Measurements from ENCODE around the gene DOCK3.
"Not testable (repeated sequence)": the region's sequence is repeated elsewhere in the genome, so short reads cannot be mapped to it uniquely, and the experiment has no call there.

DOCK3 gene

GRCh38 chr3:51361746-51362145, 687.0 kb downstream of the DOCK3 start:
- Histone ChIP-seq H4K20me1 (ENCODE audit: insufficient read depth, low read length) (no peaks in the 10 kb centered on the region), H3K4me2 (ENCODE audit: low read length) (no peak overlapping the region), H2AFZ (ENCODE audit: low read depth, low read length) (no peak overlapping the region), H3K4me1 (ENCODE audit: low read length) (no peaks in the 10 kb centered on the region), H3K9me3 (ENCODE audit: insufficient read depth, low read length) (no peaks in the 10 kb centered on the region), H3K27ac (ENCODE audit: low read length) (no peak overlapping the region), H3K4me3 (ENCODE audit: low read length) (no peak overlapping the region), H3K9ac (ENCODE audit: low read length) (no peak overlapping the region), H3K27me3 (ENCODE audit: low read depth, low read length) (no peaks in the 10 kb centered on the region), H3K79me2 (ENCODE audit: low read length) (no peaks in the 10 kb centered on the region), H3K36me3 (replicated peaks; ENCODE audit: low read depth, low read length) (no peaks in the 10 kb centered on the region)
- TF ChIP-seq CTCF (IDR thresholded peaks at IDR 0.05; ENCODE audit: low read depth, low read length) (no peak), EZH2phosphoT487 (IDR thresholded peaks at IDR 0.05; ENCODE audit: low read depth) (no peak)

GRCh38 chr3:51362476-51362875, 687.7 kb downstream of the DOCK3 start:
- Histone ChIP-seq H3K36me3 (replicated peaks; ENCODE audit: low read depth, low read length) (no peaks in the 10 kb centered on the region), H3K27ac (ENCODE audit: low read length) (no peak overlapping the region), H3K4me3 (ENCODE audit: low read length) (no peak overlapping the region), H3K9ac (ENCODE audit: low read length) (no peak overlapping the region), H3K4me2 (ENCODE audit: low read length) (no peak overlapping the region), H3K27me3 (ENCODE audit: low read depth, low read length) (no peaks in the 10 kb centered on the region), H4K20me1 (ENCODE audit: insufficient read depth, low read length) (no peaks in the 10 kb centered on the region), H3K79me2 (ENCODE audit: low read length) (no peaks in the 10 kb centered on the region), H3K9me3 (ENCODE audit: insufficient read depth, low read length) (no peaks in the 10 kb centered on the region), H2AFZ (ENCODE audit: low read depth, low read length) (no peak overlapping the region), H3K4me1 (ENCODE audit: low read length) (no peaks in the 10 kb centered on the region)
- TF ChIP-seq EZH2phosphoT487 (IDR thresholded peaks at IDR 0.05; ENCODE audit: low read depth) (no peak), CTCF (IDR thresholded peaks at IDR 0.05; ENCODE audit: low read depth, low read length) (no peak)

GRCh38 chr3:51368276-51368675, 693.5 kb downstream of the DOCK3 start:
- not testable (repeated sequence) for H3K79me2 ChIP-seq (ENCODE audit: low read length); H3K27ac ChIP-seq (ENCODE audit: low read length); H3K9ac ChIP-seq (ENCODE audit: low read length); H4K20me1 ChIP-seq (ENCODE audit: insufficient read depth, low read length); H3K4me2 ChIP-seq (ENCODE audit: low read length); H2AFZ ChIP-seq (ENCODE audit: low read depth, low read length); H3K9me3 ChIP-seq (ENCODE audit: insufficient read depth, low read length); H3K36me3 ChIP-seq (replicated peaks; ENCODE audit: low read depth, low read length); H3K4me1 ChIP-seq (ENCODE audit: low read length); H3K27me3 ChIP-seq (ENCODE audit: low read depth, low read length); H3K4me3 ChIP-seq (ENCODE audit: low read length)

- Histone ChIP-seq H3K9me3 (ENCODE audit: insufficient read depth, low read length) (no peaks in the 10 kb centered on the region), H3K4me2 (ENCODE audit: low read length) (no peak overlapping the region), H2AFZ (ENCODE audit: low read depth, low read length) (no peak overlapping the region), H3K27ac (ENCODE audit: low read length) (no peak overlapping the region), H3K9ac (ENCODE audit: low read length) (no peak overlapping the region), H3K36me3 (replicated peaks; ENCODE audit: low read depth, low read length) (no peaks in the 10 kb centered on the region), H3K4me1 (ENCODE audit: low read length) (no peaks in the 10 kb centered on the region), H3K27me3 (ENCODE audit: low read depth, low read length) (peaks cover 9% of the 10 kb centered on the region), H3K4me3 (ENCODE audit: low read length) (no peak overlapping the region), H3K79me2 (ENCODE audit: low read length) (no peaks in the 10 kb centered on the region), H4K20me1 (ENCODE audit: insufficient read depth, low read length) (no peaks in the 10 kb centered on the region)
- no peak for TF ChIP-seq EZH2phosphoT487 (IDR thresholded peaks at IDR 0.05; ENCODE audit: low read depth)
- peak; percentile 90 for TF ChIP-seq CTCF (IDR thresholded peaks at IDR 0.05; ENCODE audit: low read depth, low read length)
Observed at GRCh38 chr3:51371943-51372557, 697.3 kb downstream of the DOCK3 start.
